ENCODE measurements around the gene LYPD5. TPM values are rescaled to one million over a fixed set of nuclear protein-coding genes. Genes with fewer than 3 reads are reported as not detected.

LYPD5 gene
- total and polyA plus RNA-seq, 2 of the 8 experiments (the other 6 are each of a cell fraction or from before 2014, with no cell fraction given), result 0.74 to 4.3 TPM

GRCh38 chr19:43807651-43808050, 5.4 kb upstream of the LYPD5 start (continued):
- TF ChIP-seq CHD7 (IDR thresholded peaks at IDR 0.05; ENCODE audit: insufficient replicate concordance, low read length), result no peak
- TF ChIP-seq BRCA1 (IDR thresholded peaks at IDR 0.05; ENCODE audit: low read depth, low read length), result no peak
- no peak for TF ChIP-seq SP1 (IDR thresholded peaks at IDR 0.05; ENCODE audit: low read depth, low read length)
- TF ChIP-seq NANOG (IDR thresholded peaks at IDR 0.05; ENCODE audit: insufficient read depth, low read depth, low read length, poor library complexity, severe bottlenecking), result no peak
- TF ChIP-seq CBX8 (IDR thresholded peaks at IDR 0.05; ENCODE audit: borderline replicate concordance, low read depth, low read length), result no peak
- TF ChIP-seq TBP (IDR thresholded peaks at IDR 0.05; ENCODE audit: low read depth, low read length), result no peak
- TF ChIP-seq SIN3A (conservative IDR thresholded peaks at IDR 0.05 in 1 of 2, IDR thresholded peaks at IDR 0.05 in 1 of 2; ENCODE audit: low read depth in 1 of 2, low read length in 2 of 2), result no peak
- no peak for TF ChIP-seq JUND (IDR thresholded peaks at IDR 0.05; ENCODE audit: low read length)
- TF ChIP-seq SAP30 (IDR thresholded peaks at IDR 0.05; ENCODE audit: insufficient read depth, insufficient replicate concordance, low read length), result no peak
- TF ChIP-seq HDAC2 (IDR thresholded peaks at IDR 0.05; ENCODE audit: borderline replicate concordance in 1 of 2, low read depth in 2 of 2, low read length in 2 of 2), result no peak
- TF ChIP-seq RBBP5 (IDR thresholded peaks at IDR 0.05; ENCODE audit: borderline replicate concordance, low read depth, low read length), result no peak
